Measurements from ENCODE around the gene SLC51A. TPM values are rescaled to one million over a fixed set of nuclear protein-coding genes. Genes with fewer than 3 reads are reported as not detected.

The SLC51A gene
- total and polyA plus RNA-seq, 9 of the 15 experiments (the other 6 are each of a cell fraction or from before 2014, with no cell fraction given): 0.35 to 0.38 TPM; not detected in 7

GRCh38 chr3:196198771-196199753, 17.3 kb upstream of the SLC51A start:
- Histone ChIP-seq H3K9me1 (ENCODE audit: control insufficient read depth, insufficient read depth, low read length) (no peaks in the 10 kb centered on the region), H3K27ac (ENCODE audit: extremely low read depth, low read depth, low read length) (no peak overlapping the region; the same call in 2 of the 3 replicates), H3K9me3 (replicated peaks; ENCODE audit: control insufficient read depth, insufficient read depth, low read depth, low read length) (no peaks in the 10 kb centered on the region), H3K4me1 (replicated peaks in 1 of 2; ENCODE audit: control insufficient read depth in 2 of 2, insufficient read depth in 2 of 2, low read length in 2 of 2) (peaks cover 21 to 58% of the 10 kb centered on the region in 2 experiments), H3K79me2 (ENCODE audit: control insufficient read depth, insufficient read depth, low read length) (peaks cover 10% of the 10 kb centered on the region), H4K20me1 (replicated peaks; ENCODE audit: control insufficient read depth, insufficient read depth, low read length) (no peaks in the 10 kb centered on the region), H3K9ac (ENCODE audit: insufficient read depth in 1 of 2, low read depth in 2 of 2, low read length in 2 of 2) (peak overlapping the region in 1 of 2 experiments; percentile 70; a peak in 1 of 4 replicates), H3K4me3 (no peak overlapping the region), H3K36me3 (ENCODE audit: control insufficient read depth, insufficient read depth, low read length) (no peaks in the 10 kb centered on the region), H2AFZ (ENCODE audit: low read depth, low read length) (no peak overlapping the region), H3K4me2 (ENCODE audit: insufficient read depth, low read length) (no peak overlapping the region), H3K27me3 (ENCODE audit: control insufficient read depth in 2 of 2, insufficient read depth in 2 of 2, low read length in 2 of 2) (no peaks in the 10 kb centered on the region)
- in situ Hi-C loops (cut with MboI) (no loop called here), intact Hi-C loops (cut with micrococcal nuclease) (loop anchor here (10.0 kb wide), 1 partner anchor 484 kb away; no protein-coding TSS in a partner anchor)
- FAIRE-seq: no peak
- no TSS peak for BruUV-seq (replicated peaks)
- no peak for DNase-seq (ENCODE audit: extremely low read depth in 1 of 4, low spot score in 3 of 4)
- ATAC-seq: no peak
- CTCF ChIA-PET (ENCODE audit: low intra/inter-chr PET ratio): interaction anchor here (1.0 to 1.6 kb wide), 2 partner anchors 126 to 176 kb away, joined by 3 to 6 read pairs; no protein-coding TSS in a partner anchor
- POLR2A ChIA-PET: interaction anchor here (0.6 to 1.8 kb wide), 3 partner anchors 81 to 375 kb away, joined by 3 to 7 read pairs (median 4); no protein-coding TSS in a partner anchor
- 70% methylated on average over 19 of the region's 19 CpGs for WGBS (ENCODE audit: insufficient coverage, low coverage, missing lambda C conversion rate)
- TF ChIP-seq REST (IDR thresholded peaks at IDR 0.05; ENCODE audit: borderline replicate concordance) (peak; percentile 42; the same call in 1 of the 2 replicates), REST (CRISPR knock-in tag; IDR thresholded peaks at IDR 0.05; ENCODE audit: low read depth) (no peak), CEBPZ (IDR thresholded peaks at IDR 0.05; ENCODE audit: borderline replicate concordance, low read depth, low read length) (no peak), CTCF (IDR thresholded peaks at IDR 0.05 in 2 of 3, conservative IDR thresholded peaks at IDR 0.05 in 1 of 3; ENCODE audit: insufficient read depth in 2 of 3, low read depth in 1 of 3, low read length in 3 of 3) (peak; percentile 45 to 51 (median 48))

Data from K562 (cell line).